Testis (tissue), 3 donors: ENCODE data around the gene DZANK1. TPM values are rescaled to one million over a fixed set of nuclear protein-coding genes. Genes with fewer than 3 reads are reported as not detected.

Source experiments
- DNase-seq: peaks from one replicate; pipeline ENCODE4 v3.0.0-alpha.2; 2019
- H3K27ac ChIP-seq, 2 donors: fragments of 200-600 bp; sonication (generic); one replicate each; pipeline ENCODE4 v1.5.1; 2019
- H3K27me3 ChIP-seq: fragments of 200-600 bp; sonication (generic); one replicate; pipeline ENCODE4 v1.5.1; 2019
- H3K36me3 ChIP-seq: fragments of 200-600 bp; sonication (generic); one replicate; pipeline ENCODE4 v1.5.1; 2017; ENCODE audit warnings: low read depth; ENCODE audit errors: missing control alignments
- H3K4me1 ChIP-seq: fragments of 200-600 bp; sonication (generic); one replicate; pipeline ENCODE4 v1.5.1; 2019
- H3K4me3 ChIP-seq, 2 donors: fragments of 200-600 bp; sonication (generic); one replicate each; pipeline ENCODE4 v1.5.1; 2017 to 2019
- H3K9me3 ChIP-seq: fragments of 200-600 bp; sonication (generic); one replicate; pipeline ENCODE4 v1.5.1; 2017
- POLR2A ChIP-seq: fragments of 450-650 bp; IDR thresholded peaks from one replicate; pipeline ENCODE4 v1.6.1; 2017; ENCODE audit warnings: antibody characterized with exemption, mild to moderate bottlenecking, moderate library complexity
- WGBS, 2 donors: methylation state at CpG; one replicate each; pipeline ENCODE4 v1.1.5; 2018; 5-methylcytosine and 5-hydroxymethylcytosine counted together
- intact Hi-C: fragments of 100-400 bp; cut with DNase I; formaldehyde crosslinking; loops from one replicate; pipeline ENCODE4 v1.15.1; 2023; ENCODE audit warnings: low total_unique reads
- polyA plus RNA-seq: library from polyadenylated mRNA; stranded (reverse); fragments of 350-450 nt; fragmentation: Illumina TruSeq; extraction: RNeasy Lipid Tissue Mini Kit (QIAGEN cat#74804); gene quantifications from one replicate; pipeline ENCODE4 v1.2.3, GENCODE V29; 2014; ENCODE audit warnings: low read depth, low replicate concordance; ENCODE audit not compliant: insufficient read depth
- total RNA-seq, 2 donors: library from RNA; depleted of rRNA; stranded (reverse); fragments of >200 nt; gene quantifications; one replicate each; pipeline ENCODE4 v1.2.3, GENCODE V29; 2016
- TF ChIP-seq, protein P1 (sequence below), 3 experiments: fragments of 450-650 bp in 2 of 3; fragments of 200-600 bp in 1 of 3; sonication (generic) in 1 of 3; IDR thresholded peaks; one replicate each; pipeline ENCODE4 v1.5.1; 2016 to 2019; ENCODE audit warnings: antibody characterized with exemption in 3 of 3, mild to moderate bottlenecking in 2 of 3, moderate library complexity in 1 of 3

The DZANK1 gene
- total and polyA plus RNA-seq, 3 donors from 2014 or later, result 10.2 to 12.1 (median 11.6) TPM

GRCh38 chr20:18430172-18430826 is 36.5 kb downstream of the DZANK1 start:
- Histone ChIP-seq H3K27ac (no peak overlapping the region), H3K4me3 (no peak overlapping the region), H3K4me1 (no peaks in the 10 kb centered on the region), H3K9me3 (no peaks in the 10 kb centered on the region), H3K27me3 (no peaks in the 10 kb centered on the region), H3K36me3 (no peaks in the 10 kb centered on the region)
- intact Hi-C loops, result no loop called here
- no peak for DNase-seq
- TF ChIP-seq POLR2A, result no peak
- TF ChIP-seq, protein P1, sequence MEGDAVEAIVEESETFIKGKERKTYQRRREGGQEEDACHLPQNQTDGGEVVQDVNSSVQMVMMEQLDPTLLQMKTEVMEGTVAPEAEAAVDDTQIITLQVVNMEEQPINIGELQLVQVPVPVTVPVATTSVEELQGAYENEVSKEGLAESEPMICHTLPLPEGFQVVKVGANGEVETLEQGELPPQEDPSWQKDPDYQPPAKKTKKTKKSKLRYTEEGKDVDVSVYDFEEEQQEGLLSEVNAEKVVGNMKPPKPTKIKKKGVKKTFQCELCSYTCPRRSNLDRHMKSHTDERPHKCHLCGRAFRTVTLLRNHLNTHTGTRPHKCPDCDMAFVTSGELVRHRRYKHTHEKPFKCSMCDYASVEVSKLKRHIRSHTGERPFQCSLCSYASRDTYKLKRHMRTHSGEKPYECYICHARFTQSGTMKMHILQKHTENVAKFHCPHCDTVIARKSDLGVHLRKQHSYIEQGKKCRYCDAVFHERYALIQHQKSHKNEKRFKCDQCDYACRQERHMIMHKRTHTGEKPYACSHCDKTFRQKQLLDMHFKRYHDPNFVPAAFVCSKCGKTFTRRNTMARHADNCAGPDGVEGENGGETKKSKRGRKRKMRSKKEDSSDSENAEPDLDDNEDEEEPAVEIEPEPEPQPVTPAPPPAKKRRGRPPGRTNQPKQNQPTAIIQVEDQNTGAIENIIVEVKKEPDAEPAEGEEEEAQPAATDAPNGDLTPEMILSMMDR (IDR thresholded peaks at IDR 0.05), result no peak
- WGBS, 2 donors, result 90 to 91% methylated on average over 9 of the region's 9 CpGs

GRCh38 chr20:18428490-18429173 is 38.2 kb downstream of the DZANK1 start:
- Histone ChIP-seq H3K36me3 (no peaks in the 10 kb centered on the region), H3K27me3 (no peaks in the 10 kb centered on the region), H3K9me3 (no peaks in the 10 kb centered on the region), H3K4me3 (no peak overlapping the region), H3K27ac (no peak overlapping the region), H3K4me1 (no peaks in the 10 kb centered on the region)
- intact Hi-C loops, result no loop called here
- no peak for TF ChIP-seq POLR2A
- TF ChIP-seq, protein P1 (IDR thresholded peaks at IDR 0.05), result no peak
- 61 to 67% methylated on average over 3 of the region's 3 CpGs for WGBS, 2 donors
- no peak for DNase-seq

- Histone ChIP-seq H3K4me3 (no peak overlapping the region), H3K27me3 (no peaks in the 10 kb centered on the region), H3K9me3 (no peaks in the 10 kb centered on the region), H3K36me3 (no peaks in the 10 kb centered on the region), H3K4me1 (no peaks in the 10 kb centered on the region), H3K27ac (no peak overlapping the region)
- intact Hi-C loops, result no loop called here
- 90 to 91% methylated on average over 2 of the region's 2 CpGs for WGBS, 2 donors
- DNase-seq, result no peak
- no peak for TF ChIP-seq POLR2A
- TF ChIP-seq, protein P1 (IDR thresholded peaks at IDR 0.05), result no peak
Observed at GRCh38 chr20:18427214-18427613, 39.6 kb downstream of the DZANK1 start.

DNA sequence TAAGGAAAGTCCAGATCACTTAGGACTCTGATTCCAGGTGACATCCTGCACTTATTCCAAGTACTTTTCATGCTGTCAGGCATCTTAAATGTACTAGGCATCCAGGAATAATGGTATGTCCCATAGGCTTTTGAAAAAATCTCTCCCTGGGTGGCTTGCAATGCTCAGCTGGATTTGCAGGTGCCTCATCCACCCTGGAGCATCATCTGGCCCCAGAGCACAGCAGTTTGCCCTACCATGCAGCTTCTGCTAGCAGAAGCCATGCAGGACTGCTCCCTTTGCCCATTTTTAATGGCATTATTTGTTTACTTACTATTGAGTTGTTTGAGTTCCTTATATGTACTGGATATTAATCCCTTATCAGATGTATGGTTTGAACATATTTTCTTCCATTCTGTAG is 45.2 kb downstream of the DZANK1 start:
- H3K27me3 ChIP-seq, result no peaks in the 10 kb centered on the region
- no peak for DNase-seq
- no peak for TF ChIP-seq POLR2A
- TF ChIP-seq, protein P1 (IDR thresholded peaks at IDR 0.05), result no peak
- H3K27ac ChIP-seq, result no peak overlapping the region
- no peak overlapping the region for H3K4me3 ChIP-seq
- H3K36me3 ChIP-seq, result no peaks in the 10 kb centered on the region
- no peaks in the 10 kb centered on the region for H3K9me3 ChIP-seq
- intact Hi-C loops, result no loop called here
- no peaks in the 10 kb centered on the region for H3K4me1 ChIP-seq
